ENCODE results near the gene GID8. TPM values are rescaled to one million over a fixed set of nuclear protein-coding genes. Genes with fewer than 3 reads are reported as not detected.

Gene GID8
- total and polyA plus RNA-seq, 2 experiments from 2014 or later, result 41.8 to 106 TPM

GRCh38 chr20:62984666-62985443, 46.9 kb downstream of the GID8 start:
- H3K79me2 ChIP-seq (replicated peaks; ENCODE audit: insufficient read depth), result no peaks in the 10 kb centered on the region
- no peak overlapping the region for H3K4me2 ChIP-seq
- ATAC-seq, result no peak
- no peak overlapping the region; the same call in 2 of the 3 replicates for H3K4me3 Mint-ChIP-seq
- peaks cover 35% of the 10 kb centered on the region for H3K4me1 Mint-ChIP-seq
- no peaks in the 10 kb centered on the region for H3K9me3 Mint-ChIP-seq
- no peak overlapping the region for H3K27ac Mint-ChIP-seq
- no peak overlapping the region for H3K4me3 ChIP-seq
- H4K20me1 ChIP-seq (replicated peaks; ENCODE audit: insufficient read depth), result no peaks in the 10 kb centered on the region
- no peaks in the 10 kb centered on the region for H3K36me3 ChIP-seq (ENCODE audit: insufficient read depth)
- no peaks in the 10 kb centered on the region for H3K9me2 ChIP-seq (ENCODE audit: insufficient read depth)
- 0 out of 2 replicates have a peak, but pooled peaks cover 4% of the 10 kb centered on the region for H3F3A ChIP-seq (replicated peaks; ENCODE audit: low read depth)
- peaks cover 10% of the 10 kb centered on the region for H3K27me3 Mint-ChIP-seq (ENCODE audit: insufficient read depth, low read depth, poor library complexity)
- H3K27me3 ChIP-seq (ENCODE audit: insufficient read depth), result no peaks in the 10 kb centered on the region
- H2AFZ ChIP-seq, result no peak overlapping the region
- no peak overlapping the region for H3K27ac ChIP-seq (ENCODE audit: low read depth)
- DNase-seq (ENCODE audit: low spot score), result no peak
- TF ChIP-seq ZNF114 (CRISPR knock-in tag; IDR thresholded peaks at IDR 0.05) (no peak), POLR2AphosphoS5 (IDR thresholded peaks at IDR 0.05; ENCODE audit: low read depth) (no peak), JUNB (IDR thresholded peaks at IDR 0.05; ENCODE audit: unreplicated experiment) (no peak), NANOG (IDR thresholded peaks at IDR 0.05; ENCODE audit: borderline replicate concordance) (no peak), ETS1 (IDR thresholded peaks at IDR 0.05) (no peak), REST (IDR thresholded peaks at IDR 0.05; ENCODE audit: unreplicated experiment) (no peak), EZH2 (IDR thresholded peaks at IDR 0.05; ENCODE audit: low read depth, unreplicated experiment) (no peak), CREB1 (CRISPR knock-in tag; IDR thresholded peaks at IDR 0.05; ENCODE audit: low read depth) (no peak), ZNF331 (CRISPR knock-in tag; IDR thresholded peaks at IDR 0.05; ENCODE audit: low read depth) (no peak)
- H3K4me1 ChIP-seq (ENCODE audit: insufficient read depth), result peaks cover 23% of the 10 kb centered on the region
- H3K36me3 Mint-ChIP-seq (ENCODE audit: low read depth), result no peaks in the 10 kb centered on the region

GRCh38 chr20:62985444-62985778, 47.5 kb downstream of the GID8 start:
- Mint-ChIP-seq H3K9me3 (no peaks in the 10 kb centered on the region), H3K4me3 (no peak overlapping the region), H3K4me1 (peaks cover 35% of the 10 kb centered on the region), H3K27me3 (ENCODE audit: insufficient read depth, low read depth, poor library complexity) (peaks cover 10% of the 10 kb centered on the region), H3K27ac (no peak overlapping the region), H3K36me3 (ENCODE audit: low read depth) (no peaks in the 10 kb centered on the region)
- no peak for DNase-seq (ENCODE audit: low spot score)
- Histone ChIP-seq H2AFZ (no peak overlapping the region), H3K36me3 (ENCODE audit: insufficient read depth) (no peaks in the 10 kb centered on the region), H3K27me3 (ENCODE audit: insufficient read depth) (no peaks in the 10 kb centered on the region), H3K4me1 (ENCODE audit: insufficient read depth) (peaks cover 18% of the 10 kb centered on the region), H3F3A (replicated peaks; ENCODE audit: low read depth) (0 out of 2 replicates have a peak, but pooled peaks cover 2% of the 10 kb centered on the region), H3K4me2 (no peak overlapping the region), H3K27ac (ENCODE audit: low read depth) (no peak overlapping the region), H3K9me2 (ENCODE audit: insufficient read depth) (no peaks in the 10 kb centered on the region), H3K79me2 (replicated peaks; ENCODE audit: insufficient read depth) (no peaks in the 10 kb centered on the region), H3K4me3 (no peak overlapping the region), H4K20me1 (replicated peaks; ENCODE audit: insufficient read depth) (no peaks in the 10 kb centered on the region)
- ATAC-seq, result no peak
- TF ChIP-seq NANOG (IDR thresholded peaks at IDR 0.05; ENCODE audit: borderline replicate concordance) (no peak), ZNF331 (CRISPR knock-in tag; IDR thresholded peaks at IDR 0.05; ENCODE audit: low read depth) (no peak), EZH2phosphoT487 (IDR thresholded peaks at IDR 0.05; ENCODE audit: unreplicated experiment) (no peak), STAT1 (IDR thresholded peaks at IDR 0.05; ENCODE audit: unreplicated experiment) (no peak), REST (IDR thresholded peaks at IDR 0.05; ENCODE audit: unreplicated experiment) (no peak), JUNB (IDR thresholded peaks at IDR 0.05; ENCODE audit: unreplicated experiment) (no peak)

Measured in GM23338 (cell line).